Mesodermal cell (in vitro differentiated cells): ENCODE measurements around the gene MPRIP.

Experiments
- H3K27ac ChIP-seq: 2 replicates; pipeline ENCODE4 v1.7.0; 2013; ENCODE audit warnings: mild to moderate bottlenecking, low read depth, low read length, moderate library complexity; ENCODE audit not compliant: severe bottlenecking
- H3K36me3 ChIP-seq: 2 replicates; pipeline ENCODE4 v1.7.1; 2013; ENCODE audit warnings: mild to moderate bottlenecking, low read length, moderate library complexity; ENCODE audit not compliant: control insufficient read depth, insufficient read depth
- H3K4me1 ChIP-seq: one replicate; pipeline ENCODE4 v1.7.1; 2013; ENCODE audit warnings: mild to moderate bottlenecking, low read length; ENCODE audit not compliant: insufficient read depth, control insufficient read depth, poor library complexity, severe bottlenecking
- H3K4me3 ChIP-seq: 2 replicates; pipeline ENCODE4 v1.7.0; 2013; ENCODE audit warnings: low read length, control low read depth, mild to moderate bottlenecking; ENCODE audit not compliant: insufficient read depth, poor library complexity, severe bottlenecking; ENCODE audit errors: extremely low read depth
- H3K9me3 ChIP-seq: 2 replicates; pipeline ENCODE4 v1.7.1; 2013; ENCODE audit warnings: mild to moderate bottlenecking, low read length, moderate library complexity; ENCODE audit not compliant: control insufficient read depth
- WGBS, 2 experiments: methylation state at CpG; one replicate each; pipeline ENCODE4 v1.1.5; 2013; ENCODE audit warnings: missing lambda C conversion rate in 2 of 2; ENCODE audit not compliant: insufficient coverage in 2 of 2; 5-methylcytosine and 5-hydroxymethylcytosine counted together

MPRIP gene

DNA sequence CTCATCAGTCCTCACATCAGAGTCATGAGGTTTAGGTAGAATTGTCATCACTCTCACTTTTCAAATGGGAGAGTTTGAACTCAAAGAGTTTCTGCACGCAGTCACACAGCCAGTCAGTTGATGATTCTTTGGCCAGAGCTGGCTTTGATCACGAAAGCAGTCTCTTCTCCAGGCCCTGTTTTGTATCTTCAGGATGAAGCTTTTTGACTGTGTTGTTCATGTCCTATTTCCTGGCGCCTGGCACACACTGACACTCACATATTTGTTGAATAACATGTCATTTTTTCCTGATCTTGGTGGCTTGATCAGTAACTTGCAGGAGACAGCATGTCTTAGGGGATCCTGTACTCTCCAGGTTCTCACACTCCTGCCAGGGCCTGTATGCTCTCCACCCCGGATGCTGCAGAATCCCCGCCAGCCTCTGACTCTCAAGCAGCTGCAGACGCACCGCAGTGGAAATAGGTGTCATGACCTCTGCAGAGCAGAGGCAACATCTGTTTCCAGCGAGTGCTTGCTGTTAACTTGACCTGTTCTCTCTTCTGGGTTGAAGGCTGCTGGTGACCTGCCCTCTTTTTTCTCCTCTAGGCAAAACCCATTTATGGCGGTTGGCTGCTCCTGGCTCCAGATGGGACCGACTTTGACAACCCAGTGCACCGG, 33.0 kb downstream of the MPRIP start:
- H3K4me1 ChIP-seq, result peaks cover 17% of the 10 kb centered on the region
- no peaks in the 10 kb centered on the region for H3K9me3 ChIP-seq
- peaks cover 86% of the 10 kb centered on the region for H3K36me3 ChIP-seq
- H3K27ac ChIP-seq, result peak overlapping the region; percentile 20
- no peak overlapping the region for H3K4me3 ChIP-seq
- WGBS, 2 experiments, result 90 to 93% methylated on average over 10 of the region's 11 CpGs

DNA sequence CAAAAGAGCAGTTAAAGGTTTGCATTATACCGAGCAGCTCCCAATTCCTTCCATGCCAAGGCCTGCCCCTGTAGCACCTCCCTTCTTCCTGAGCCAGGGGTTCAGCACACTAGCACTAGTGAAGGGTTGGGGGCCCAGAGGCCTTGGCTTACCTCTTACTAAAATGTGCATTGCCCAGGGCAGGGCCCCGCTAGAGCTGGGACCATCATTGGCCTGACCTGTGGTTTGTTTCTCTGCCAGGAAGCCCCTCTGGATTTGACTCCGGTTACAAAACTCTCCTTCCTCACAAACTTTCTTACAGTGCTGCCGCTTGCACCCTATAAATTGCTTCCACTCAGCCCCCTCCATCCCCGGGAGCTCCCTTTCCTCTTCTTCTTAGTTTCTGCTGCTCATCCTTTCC, 33.8 kb downstream of the MPRIP start:
- H3K9me3 ChIP-seq, result no peaks in the 10 kb centered on the region
- peaks cover 86% of the 10 kb centered on the region for H3K36me3 ChIP-seq
- peaks cover 17% of the 10 kb centered on the region for H3K4me1 ChIP-seq
- 100% methylated on average over 3 to 4 of the region's 5 CpGs for WGBS, 2 experiments
- H3K27ac ChIP-seq, result no peak overlapping the region
- H3K4me3 ChIP-seq, result no peak overlapping the region

DNA sequence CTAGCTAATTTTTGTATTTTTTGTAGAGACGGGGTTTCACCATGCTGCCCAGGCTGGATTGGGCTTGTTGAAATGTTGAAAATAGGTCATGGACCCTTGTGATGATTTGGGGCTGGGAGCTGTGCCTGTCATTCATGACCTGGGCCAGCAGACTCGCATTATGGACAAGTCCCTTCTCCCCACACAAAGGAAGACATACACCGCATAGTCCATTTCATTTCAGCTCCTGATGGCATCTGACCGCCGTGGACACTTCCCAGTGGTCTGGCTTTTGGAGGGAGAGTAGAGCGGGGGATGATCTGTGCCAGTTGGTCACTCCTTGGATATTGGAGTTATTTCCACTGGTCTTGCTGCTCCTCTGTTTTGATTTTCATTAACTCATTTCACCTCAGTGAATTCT, 34.8 kb downstream of the MPRIP start:
- Histone ChIP-seq H3K4me1 (peaks cover 12% of the 10 kb centered on the region), H3K27ac (no peak overlapping the region), H3K4me3 (no peak overlapping the region), H3K9me3 (no peaks in the 10 kb centered on the region), H3K36me3 (peaks cover 78% of the 10 kb centered on the region)
- 80 to 93% methylated on average over 1 to 2 of the region's 6 CpGs for WGBS, 2 experiments

DNA sequence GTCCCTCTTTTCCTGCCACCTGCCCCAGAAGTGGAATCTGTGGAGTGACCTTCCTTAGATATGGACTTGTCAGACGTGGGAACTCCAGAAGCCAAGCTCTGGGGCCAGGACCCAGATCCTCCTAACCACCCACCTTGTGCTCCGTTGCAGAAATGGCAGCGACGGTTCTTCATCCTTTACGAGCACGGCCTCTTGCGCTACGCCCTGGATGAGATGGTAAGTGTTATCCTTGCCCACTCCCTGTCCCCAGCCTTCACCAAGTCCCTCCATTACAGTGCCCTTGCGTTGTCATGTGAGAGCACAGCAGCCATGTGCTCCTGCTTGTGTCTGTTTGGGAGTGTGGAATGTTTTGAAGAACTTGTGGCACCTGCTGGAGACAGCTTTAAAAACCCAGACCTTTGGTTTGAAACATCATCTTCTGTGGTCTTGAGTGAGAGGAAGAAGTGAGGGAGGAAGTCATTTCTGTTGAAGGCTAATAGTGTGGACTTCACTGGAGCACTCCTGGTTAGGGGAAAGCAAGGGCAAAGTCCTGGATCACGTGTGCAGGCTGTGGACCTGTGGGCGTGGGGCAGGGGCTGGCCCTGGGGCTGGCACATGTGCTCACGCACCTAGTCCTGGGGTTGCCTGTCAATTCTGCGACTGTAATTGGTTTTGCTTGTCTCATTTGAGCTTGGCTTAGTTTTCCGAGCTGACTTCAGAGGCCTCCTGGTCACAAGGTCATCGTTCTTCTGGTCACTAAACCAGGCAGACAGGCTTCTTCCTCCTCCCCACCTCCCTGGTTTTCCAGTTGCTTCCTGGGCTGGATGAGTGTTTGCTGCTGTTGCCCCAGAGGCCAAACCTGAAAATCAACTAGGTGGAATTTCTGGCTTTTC, 35.8 kb downstream of the MPRIP start:
- WGBS, 2 experiments, result 88 to 99% methylated on average over 8 to 14 of the region's 15 CpGs
- Histone ChIP-seq H3K36me3 (peaks cover 75% of the 10 kb centered on the region), H3K9me3 (no peaks in the 10 kb centered on the region), H3K27ac (no peak overlapping the region), H3K4me3 (no peak overlapping the region), H3K4me1 (peaks cover 10% of the 10 kb centered on the region)

DNA sequence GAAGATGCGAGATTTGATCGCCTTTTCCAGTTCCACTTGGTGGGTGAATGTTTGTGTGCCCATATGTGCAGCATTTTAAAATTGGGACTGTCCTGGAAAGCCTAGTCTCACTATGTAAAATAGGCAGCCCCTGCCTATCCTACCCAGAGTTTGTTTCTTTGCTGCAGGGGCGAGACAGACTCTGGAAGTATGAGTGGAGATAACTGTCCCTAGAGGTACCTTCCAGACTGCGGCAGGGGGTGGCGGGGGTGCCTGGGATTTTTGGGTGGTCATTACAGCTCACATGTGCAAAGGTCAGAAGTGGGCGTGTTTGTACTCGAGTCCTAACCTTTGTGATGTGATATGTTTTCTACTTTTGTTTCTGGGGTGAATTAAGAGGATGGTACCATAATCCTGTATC, 36.6 kb downstream of the MPRIP start:
- H3K36me3 ChIP-seq, result peaks cover 75% of the 10 kb centered on the region
- no peak overlapping the region for H3K4me3 ChIP-seq
- peaks cover 6% of the 10 kb centered on the region for H3K4me1 ChIP-seq
- 92 to 93% methylated on average over 5 to 6 of the region's 7 CpGs for WGBS, 2 experiments
- no peak overlapping the region for H3K27ac ChIP-seq
- H3K9me3 ChIP-seq, result no peaks in the 10 kb centered on the region

DNA sequence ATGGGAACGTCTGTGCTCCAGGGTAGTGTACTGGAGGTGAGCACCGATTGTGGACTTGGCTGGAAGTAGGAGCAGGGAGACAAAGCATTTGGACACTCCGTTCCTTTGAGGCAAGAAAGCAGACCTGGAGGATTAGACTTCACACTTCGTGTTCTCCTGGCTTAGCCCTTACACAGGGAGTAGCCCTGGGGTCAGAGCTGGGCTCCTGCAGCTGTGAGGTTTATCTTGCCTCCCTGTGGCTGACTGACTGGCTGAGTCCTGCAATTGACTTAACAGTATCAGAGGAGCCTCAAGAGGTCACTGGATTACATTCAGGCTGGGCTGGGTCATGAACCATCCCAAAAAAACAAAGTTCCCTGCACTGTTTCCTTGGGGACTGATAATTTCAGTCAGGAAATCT, 37.1 kb downstream of the MPRIP start:
- peaks cover 5% of the 10 kb centered on the region for H3K4me1 ChIP-seq
- H3K4me3 ChIP-seq, result no peak overlapping the region
- no peak overlapping the region for H3K27ac ChIP-seq
- 81 to 90% methylated on average over 4 of the region's 4 CpGs for WGBS, 2 experiments
- H3K36me3 ChIP-seq, result peaks cover 79% of the 10 kb centered on the region
- no peaks in the 10 kb centered on the region for H3K9me3 ChIP-seq

DNA sequence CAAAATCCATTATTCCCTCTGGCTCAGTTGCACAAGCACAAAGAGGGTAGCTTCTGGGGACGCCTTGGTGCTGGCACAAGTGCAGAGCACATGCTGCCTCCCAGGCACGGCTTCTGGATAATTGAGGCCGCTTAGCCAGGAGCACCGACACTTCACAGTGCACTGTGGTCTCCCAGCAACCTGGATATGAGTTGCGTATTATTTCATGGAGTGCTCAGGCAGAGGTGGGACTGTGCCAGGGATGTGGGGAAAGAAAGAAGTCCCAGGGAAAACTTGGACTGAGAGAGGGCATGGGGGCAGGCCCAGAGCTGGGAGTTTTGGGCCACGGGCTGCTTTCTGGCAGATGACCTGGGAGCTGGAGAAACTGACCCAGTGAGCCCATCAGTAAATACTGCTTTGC, 37.5 kb downstream of the MPRIP start:
- 95 to 100% methylated on average over 5 to 6 of the region's 6 CpGs for WGBS, 2 experiments
- Histone ChIP-seq H3K27ac (no peak overlapping the region), H3K4me3 (no peak overlapping the region), H3K4me1 (peaks cover 5% of the 10 kb centered on the region), H3K36me3 (peaks cover 80% of the 10 kb centered on the region), H3K9me3 (no peaks in the 10 kb centered on the region)

DNA sequence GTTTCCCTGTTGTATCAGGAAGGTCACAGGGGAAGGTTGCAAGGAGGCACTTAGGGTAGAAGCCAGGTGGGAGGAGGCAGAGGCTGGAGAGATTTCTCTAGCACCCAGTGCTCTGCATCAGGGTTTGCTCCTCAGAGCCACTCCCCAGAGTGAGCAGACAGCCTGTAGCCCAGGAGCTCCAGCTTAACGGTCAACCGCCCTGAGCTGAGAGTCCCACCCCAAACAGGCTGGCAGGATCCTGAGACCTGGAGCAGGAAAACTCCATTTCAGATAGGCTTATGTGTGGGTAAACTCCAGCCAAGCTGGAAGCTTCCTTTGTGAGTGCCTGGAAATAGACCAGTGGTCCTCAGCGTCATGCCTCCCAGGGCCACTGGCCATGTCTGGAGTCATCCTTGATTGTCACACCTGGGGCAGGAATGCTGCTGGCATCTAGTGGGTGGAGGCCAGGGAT, 37.9 kb downstream of the MPRIP start:
- WGBS, 2 experiments, result 97 to 100% methylated on average over 1 to 3 of the region's 3 CpGs
- H3K36me3 ChIP-seq, result peaks cover 80% of the 10 kb centered on the region

DNA sequence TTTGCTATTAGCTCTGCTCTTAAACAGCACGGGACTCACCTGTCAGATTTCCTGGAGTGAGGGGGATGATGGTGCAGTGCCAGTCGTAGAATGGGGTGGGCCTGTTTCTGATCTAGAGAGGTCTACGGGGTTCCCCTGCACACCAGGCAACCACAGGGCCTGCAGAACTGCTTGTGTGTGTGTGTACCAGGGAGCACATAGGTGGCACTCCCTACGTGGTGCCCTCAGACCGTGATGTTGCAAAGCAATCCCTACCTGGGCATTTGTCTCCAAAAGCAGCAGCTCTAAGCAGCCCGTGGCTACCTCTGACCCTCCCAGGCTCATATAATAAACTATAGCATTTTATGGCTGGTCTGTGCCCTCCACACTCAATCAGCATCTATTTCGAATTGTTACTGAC, 38.5 kb downstream of the MPRIP start:
- no peak overlapping the region for H3K27ac ChIP-seq
- no peaks in the 10 kb centered on the region for H3K9me3 ChIP-seq
- 93 to 98% methylated on average over 5 to 6 of the region's 7 CpGs for WGBS, 2 experiments
- H3K4me3 ChIP-seq, result no peak overlapping the region
- H3K4me1 ChIP-seq, result peaks cover 2% of the 10 kb centered on the region
- peaks cover 79% of the 10 kb centered on the region for H3K36me3 ChIP-seq

More for the DNA sequence above, 37.9 kb downstream of the MPRIP start:
- no peak overlapping the region for H3K27ac ChIP-seq
- H3K4me3 ChIP-seq, result no peak overlapping the region
- peaks cover 2% of the 10 kb centered on the region for H3K4me1 ChIP-seq
- H3K9me3 ChIP-seq, result no peaks in the 10 kb centered on the region

DNA sequence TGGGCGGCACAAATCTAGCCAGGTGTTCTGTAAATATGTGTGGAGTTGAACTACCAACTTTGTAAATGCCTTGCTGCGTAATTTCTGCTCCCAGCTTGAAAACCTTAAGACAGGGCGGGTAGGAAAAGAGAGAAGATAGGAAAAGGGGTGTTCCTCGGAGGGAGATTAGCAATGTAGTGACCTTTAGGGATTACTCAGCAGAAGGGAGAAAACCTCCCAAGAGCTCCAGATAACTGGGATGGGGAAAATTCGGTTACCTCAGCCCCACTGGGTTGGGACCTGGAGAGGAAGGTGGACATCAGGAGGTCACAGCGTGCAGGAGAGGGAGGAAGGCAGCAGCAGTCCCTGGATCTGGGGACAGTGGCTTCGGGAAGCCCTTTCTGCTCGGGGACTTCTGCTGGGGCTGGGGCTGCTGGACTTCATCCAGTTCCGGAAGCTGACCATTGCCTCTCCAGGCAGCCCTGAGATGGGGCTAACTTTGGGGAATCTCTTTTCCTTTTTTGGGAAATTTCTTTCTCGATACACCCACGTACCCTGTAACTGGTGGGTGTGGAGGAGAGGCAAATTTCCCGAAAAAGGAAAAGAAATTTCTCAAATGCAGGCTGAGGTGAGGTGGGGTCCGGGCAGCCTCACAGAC, 39.2 kb downstream of the MPRIP start:
- no peak overlapping the region for H3K27ac ChIP-seq
- 94 to 97% methylated on average over 10 to 12 of the region's 13 CpGs for WGBS, 2 experiments
- peaks cover 78% of the 10 kb centered on the region for H3K36me3 ChIP-seq
- no peak overlapping the region for H3K4me3 ChIP-seq
- no peaks in the 10 kb centered on the region for H3K9me3 ChIP-seq
- peaks cover 2% of the 10 kb centered on the region for H3K4me1 ChIP-seq
